H1 (cell line): ENCODE data around the gene CLN5.

Experiments
- CTCF ChIP-seq, 3 experiments: IDR thresholded peaks; 1 replicate in 2 of 3; 2 replicates in 1 of 3; pipeline versions ENCODE4 v1.5.1 to v1.6.1; 2011; ENCODE audit warnings: low read length in 3 of 3, mild to moderate bottlenecking in 3 of 3, inconsistent platforms in 2 of 3, low read depth in 1 of 3, moderate library complexity in 1 of 3; ENCODE audit not compliant: insufficient read depth in 1 of 3; ENCODE audit errors: control extremely low read depth in 1 of 3
- HDAC2 ChIP-seq, 2 experiments: fragments of 300-600 bp in 1 of 2; sonication (generic) in 1 of 2; IDR thresholded peaks; 2 replicates each; pipeline ENCODE4 v1.6.1; 2011 to 2012; ENCODE audit warnings: low read depth in 2 of 2, low read length in 2 of 2, mild to moderate bottlenecking in 2 of 2, moderate library complexity in 2 of 2, borderline replicate concordance in 1 of 2, inconsistent platforms in 1 of 2
- POLR2AphosphoS5 ChIP-seq: IDR thresholded peaks from 2 replicates; pipeline ENCODE4 v1.6.1; 2011; ENCODE audit warnings: low read depth, low read length

- no peak for TF ChIP-seq POLR2AphosphoS5
- no peak for TF ChIP-seq CTCF (IDR thresholded peaks at IDR 0.05; ENCODE audit: control extremely low read depth in 1 of 3, insufficient read depth in 1 of 3, low read depth in 1 of 3, low read length in 3 of 3)
- no peak for TF ChIP-seq HDAC2 (IDR thresholded peaks at IDR 0.05; ENCODE audit: borderline replicate concordance in 1 of 2, low read depth in 2 of 2, low read length in 2 of 2)
These were observed 1.6 kb downstream of the CLN5 start for GRCh38 chr13:76993473-76993872.
